Urothelium cell line (cell line): ENCODE results near the gene CD164L2.

Source experiments
- DNase-seq: peaks from one replicate; pipeline ENCODE4 v3.0.0; 2011; ENCODE audit warnings: low spot score, mixed read lengths
- FAIRE-seq: peaks from 2 replicates; lab custom pipeline; 2011; peaks lifted over from hg19 to GRCh38; lab: Jason Lieb, UNC

The CD164L2 gene

DNA sequence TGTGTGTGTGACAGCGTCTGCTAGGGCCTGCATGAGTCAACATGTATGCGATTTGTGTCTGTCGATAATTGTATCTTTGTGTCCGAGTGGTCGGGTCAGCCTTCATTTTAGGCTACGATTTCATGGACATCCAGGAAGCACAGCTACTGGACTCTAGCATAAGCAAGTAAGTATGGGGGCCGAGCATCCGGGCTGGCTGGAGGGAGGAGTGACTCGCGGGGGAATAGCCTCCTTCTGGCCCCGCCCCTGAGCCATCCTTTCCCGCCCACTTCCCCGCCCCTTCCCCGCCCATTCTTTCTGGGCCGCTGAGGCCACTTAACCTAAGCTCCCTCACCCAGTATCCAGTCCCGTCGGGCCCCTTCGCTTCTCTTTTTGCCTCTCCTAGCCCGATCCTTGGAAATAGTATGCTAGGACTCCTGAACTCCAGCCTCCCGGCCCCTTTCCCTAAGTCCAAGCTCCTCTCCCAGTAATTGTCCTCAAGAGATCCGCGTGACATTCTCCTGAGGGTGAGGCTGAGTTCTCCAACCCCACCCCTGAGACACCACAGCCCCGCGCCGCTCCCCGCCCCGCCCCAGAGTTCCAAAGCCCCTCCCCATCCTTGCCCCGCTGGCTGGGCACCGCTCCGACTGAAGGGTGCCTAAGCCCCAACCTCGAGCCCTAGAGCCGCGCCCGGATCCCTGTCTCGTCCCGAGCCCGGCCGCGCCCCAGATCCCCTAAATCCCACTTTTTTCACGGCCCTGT, 17.6 kb downstream of the CD164L2 start:
- FAIRE-seq (peak; percentile 48), DNase-seq (peak; percentile 92)

DNA sequence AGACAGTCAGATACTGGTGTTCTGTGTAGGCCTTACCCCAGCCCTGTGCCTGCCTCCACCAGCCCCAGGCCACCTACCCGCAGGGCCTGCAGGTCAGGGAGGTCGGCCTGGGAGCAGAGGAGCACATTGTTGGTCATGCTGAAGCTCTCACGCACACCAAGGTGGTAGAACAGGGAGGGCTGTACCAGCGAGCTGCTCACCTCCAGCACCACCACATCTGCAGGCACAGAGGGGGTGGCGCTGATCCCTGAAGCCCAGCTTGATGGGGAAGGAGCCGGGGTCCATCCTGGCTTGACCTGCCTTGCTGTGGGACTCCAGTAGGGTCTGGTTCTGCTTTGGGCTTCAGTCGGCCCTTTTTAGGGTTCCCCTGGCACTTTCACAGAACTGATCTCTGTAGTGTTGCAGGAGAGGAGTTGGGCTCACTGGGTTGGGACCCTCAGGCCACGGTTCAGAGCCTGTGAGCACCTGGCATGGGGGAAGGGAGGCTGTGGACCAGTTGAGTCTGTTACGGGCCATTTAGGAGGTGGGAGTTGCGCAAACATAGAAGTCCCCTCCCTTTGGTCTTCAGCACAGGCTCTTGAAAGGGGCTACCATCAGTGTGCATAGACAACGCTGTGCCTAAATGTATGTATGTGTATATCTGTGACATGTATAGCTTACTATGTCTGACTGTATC, 18.3 kb downstream of the CD164L2 start:
- FAIRE-seq: no peak
- no peak for DNase-seq

DNA sequence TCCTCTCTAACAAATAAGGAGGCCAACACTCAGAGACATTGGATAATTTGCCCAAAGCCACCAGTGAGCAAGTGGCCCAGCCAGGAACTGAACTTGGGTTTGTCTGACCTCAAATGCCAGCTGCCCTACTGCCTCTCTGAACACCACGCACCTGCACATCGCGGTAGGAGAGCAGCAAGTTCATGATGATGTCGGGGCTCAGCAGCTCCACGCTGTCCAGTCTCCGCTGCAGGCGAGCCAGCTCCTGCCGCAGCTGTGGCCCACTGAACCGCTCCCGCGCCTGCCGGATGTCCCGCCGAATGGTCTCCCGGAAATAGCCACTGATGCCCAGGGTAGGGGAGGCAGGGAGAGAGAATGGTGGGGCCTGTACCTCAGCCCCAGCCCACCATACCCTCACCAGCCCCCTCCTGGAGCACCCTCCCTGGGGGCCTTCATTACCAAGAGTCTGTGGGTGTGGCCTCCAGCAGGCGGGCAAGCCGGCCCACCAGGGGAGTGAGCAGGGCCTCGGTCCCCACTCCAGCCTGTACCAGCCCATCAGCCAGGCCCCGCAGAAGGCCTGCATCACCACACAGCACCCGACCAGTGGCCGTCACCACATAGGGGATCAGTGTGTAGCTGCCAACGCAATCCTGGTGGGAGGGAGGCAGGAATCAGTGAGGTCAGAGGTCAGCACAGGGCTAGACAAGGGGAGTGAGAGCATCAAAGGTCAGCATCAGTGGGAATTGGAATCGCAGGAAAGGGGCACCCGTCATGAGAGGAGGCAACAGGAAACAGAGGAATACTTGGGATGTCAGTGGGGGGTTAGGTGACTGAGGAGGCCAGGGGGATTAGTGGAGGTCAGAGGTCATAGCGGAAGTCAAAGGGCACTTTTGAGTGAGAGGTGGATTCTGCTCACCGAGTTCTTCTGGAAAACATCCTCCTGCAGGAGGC, 19.1 kb downstream of the CD164L2 start:
- no peak for DNase-seq
- FAIRE-seq: no peak

DNA sequence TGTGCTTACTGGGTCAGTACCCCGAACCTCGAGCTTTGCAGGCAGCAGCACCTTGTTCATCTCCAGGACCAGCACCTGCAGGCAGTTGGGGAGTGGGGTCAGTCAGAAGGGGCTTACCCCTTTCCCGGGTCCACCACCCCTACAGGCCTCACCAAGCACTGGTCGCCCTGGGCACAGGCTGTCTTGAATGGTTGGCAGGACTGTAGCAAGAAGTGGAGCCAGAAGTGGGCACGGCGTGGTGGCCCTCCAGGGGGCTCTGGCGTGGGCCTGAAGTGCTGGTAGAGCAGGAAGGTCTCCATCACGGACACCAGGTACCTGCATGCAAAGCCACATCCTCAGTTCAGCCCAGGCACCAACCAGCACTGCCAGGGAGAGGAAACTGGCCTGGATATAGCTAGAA, 21.6 kb downstream of the CD164L2 start:
- DNase-seq (no peak), FAIRE-seq (no peak)

DNA sequence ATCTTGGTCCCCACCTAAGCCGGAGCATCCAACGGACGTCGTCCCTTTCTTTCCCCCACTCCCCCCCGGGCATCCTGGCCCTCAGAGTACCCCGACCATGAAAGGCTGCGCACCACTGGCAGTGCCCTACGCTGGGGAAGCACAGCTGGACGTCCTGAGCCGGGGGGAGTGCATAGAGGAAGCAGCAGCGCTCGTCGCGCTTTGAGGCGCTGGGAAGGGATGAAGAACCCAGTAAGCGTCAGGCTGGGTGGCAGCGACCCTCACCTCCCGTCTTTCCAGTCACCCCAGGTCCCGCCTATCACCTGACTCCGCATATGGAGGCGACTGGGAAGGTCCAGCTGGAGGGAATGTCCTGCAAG, 22.1 kb downstream of the CD164L2 start:
- no peak for DNase-seq
- no peak for FAIRE-seq

DNA sequence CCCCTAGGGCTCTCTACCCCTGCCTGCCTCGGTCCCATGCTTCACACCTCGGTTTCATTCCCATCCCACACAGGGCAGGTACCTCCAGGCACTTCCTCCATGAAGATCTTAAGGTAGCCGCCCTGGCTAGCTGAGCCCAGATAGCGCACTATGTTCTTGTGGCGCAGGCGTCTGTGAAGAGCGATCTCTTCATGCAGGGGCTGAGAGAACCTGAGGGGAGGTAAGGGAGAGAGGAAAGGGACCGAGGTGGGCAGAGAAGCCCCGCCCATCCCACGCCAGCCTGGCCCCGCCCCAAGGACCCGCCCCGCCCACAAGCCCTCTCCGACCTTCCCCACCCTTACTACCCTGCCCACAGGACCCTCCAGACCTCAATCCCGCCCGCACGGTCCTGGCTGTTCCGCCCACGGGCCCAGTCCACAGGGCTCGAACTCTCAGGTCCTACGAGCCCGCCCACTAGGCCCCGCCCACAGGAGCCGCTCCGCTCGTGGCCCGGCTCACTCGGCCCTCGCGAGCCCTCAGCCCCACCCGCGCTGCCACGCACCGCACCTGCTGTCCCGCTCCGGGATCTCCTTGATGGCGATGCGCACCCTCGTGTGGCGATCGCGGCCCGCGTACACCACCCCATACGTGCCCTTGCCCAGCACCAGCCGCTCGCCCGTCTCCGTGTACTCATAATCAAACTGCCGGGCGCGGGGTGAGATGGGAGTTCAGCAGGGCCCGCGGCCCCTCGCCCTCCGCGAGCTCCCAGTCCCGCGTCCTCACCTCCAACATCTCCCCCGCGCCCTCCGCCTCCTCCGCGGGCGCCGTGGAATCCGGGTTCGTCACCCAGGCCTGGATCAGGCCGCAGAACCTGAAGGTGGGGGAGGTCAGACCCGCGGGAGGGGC, 22.7 kb downstream of the CD164L2 start:
- DNase-seq (no peak), FAIRE-seq (no peak)

DNA sequence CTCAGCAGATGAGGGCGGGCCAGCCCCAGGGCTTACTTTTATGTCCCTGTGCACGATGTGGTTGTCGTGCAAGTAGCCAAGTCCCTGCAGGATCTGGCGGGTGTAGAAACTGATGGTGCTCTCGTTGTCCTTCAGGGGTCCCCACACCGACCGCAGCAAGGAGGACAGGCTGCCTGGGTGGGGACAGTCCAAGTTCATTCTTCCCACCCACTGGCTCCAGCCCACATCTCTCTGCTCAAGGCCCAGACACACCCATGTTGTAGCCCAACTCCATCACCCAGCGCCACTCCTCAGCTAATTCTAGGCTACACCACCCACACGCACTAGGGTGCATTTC, 23.3 kb downstream of the CD164L2 start:
- no peak for DNase-seq
- FAIRE-seq: no peak

DNA sequence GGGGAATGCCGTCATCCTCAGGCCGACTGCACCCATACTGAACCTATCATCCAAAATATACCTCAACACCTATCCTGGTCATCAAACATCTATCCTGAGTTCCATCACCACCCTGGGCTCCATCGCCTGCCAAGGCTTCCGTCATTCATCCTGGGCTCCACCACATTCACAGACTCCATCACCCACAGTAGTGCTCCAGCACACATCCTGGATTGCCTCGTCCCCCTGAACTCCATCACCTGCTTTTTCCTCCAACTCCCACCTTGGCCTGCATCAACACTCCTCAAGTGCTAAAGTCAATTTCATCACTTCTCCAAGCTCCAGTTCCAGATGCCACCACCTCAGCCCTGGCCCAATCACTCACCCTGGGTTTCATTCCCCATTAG, 24.2 kb downstream of the CD164L2 start:
- DNase-seq (no peak), FAIRE-seq (no peak)

DNA sequence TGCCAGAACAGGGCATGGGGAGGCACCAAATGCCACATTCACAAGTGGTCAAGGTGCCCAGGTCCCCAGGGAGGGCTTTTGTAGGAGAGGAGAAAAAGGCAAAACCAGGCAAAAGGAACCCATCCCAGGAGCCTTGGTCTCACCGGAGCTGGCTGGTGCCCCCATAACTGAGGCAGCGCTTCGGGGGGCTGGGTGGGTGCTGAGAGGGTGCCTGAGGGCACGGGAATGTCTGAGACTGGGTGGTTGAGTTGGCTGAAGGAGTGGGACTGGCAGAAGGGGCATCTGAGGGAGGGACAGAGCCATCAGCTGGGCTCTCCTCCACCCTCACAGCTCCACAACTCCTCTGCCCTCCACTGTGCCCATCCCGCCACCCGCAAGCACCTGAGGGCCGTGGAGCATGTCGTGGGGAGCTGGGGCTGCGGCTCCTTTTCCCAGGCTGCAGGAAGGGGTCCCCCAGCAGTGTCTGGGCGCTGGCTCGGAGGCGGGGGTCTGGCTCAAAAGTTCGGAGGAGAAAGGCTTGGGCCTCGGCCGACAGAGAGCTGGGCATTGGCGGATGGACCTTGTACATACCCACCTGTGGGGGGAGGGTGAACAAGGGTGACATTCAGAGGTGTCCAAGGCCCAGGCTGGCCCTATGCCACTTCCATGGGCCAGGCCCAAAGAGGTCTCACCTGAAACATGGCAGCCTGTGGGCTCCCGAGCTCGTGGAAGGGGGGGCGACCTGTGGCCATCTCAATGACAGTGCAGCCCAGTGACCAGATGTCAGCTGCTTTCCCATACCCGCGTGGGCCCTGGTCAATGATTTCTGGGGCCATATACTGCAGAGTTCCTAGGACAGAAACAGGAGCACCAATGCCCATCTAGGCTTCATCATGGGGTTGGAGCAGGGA, 24.9 kb downstream of the CD164L2 start:
- DNase-seq (no peak), FAIRE-seq (no peak)

DNA sequence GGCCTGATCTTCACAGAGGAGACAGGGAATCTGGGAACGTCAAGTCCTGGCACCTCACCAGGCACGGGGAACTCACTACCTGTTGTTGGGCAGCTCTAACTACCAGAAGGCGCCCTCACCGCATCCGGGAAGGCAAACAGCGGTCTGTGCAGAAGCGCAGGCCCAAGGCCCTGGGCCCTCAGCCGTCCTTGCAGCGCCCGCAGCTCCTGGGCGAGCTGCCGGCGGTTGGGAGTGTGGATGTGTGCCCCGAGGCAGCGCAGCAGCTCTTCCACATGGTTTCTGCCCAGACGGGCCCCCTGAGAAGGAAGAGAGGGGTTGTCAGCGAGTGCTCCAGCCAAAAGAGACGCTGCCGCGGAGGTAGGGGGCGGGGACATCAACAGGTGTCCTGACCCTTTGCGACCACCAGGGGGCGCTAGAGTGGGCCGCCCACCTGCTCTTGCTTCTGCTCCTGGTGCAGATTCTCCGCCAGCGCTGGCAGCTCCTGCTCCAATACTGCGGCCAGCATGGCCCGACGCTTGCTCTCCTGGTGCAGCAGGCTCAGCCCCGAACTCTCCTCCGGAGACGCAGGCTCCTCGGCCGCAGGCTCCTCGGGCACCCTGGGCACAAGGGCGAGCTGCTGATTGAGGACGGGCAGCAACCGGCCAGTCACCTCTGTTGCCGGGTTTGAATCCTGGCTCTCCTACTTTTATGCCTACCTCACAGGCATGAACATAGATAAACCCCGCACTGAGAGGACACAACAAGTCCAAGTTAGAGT, 25.7 kb downstream of the CD164L2 start:
- FAIRE-seq: no peak
- peak; percentile 87 for DNase-seq

DNA sequence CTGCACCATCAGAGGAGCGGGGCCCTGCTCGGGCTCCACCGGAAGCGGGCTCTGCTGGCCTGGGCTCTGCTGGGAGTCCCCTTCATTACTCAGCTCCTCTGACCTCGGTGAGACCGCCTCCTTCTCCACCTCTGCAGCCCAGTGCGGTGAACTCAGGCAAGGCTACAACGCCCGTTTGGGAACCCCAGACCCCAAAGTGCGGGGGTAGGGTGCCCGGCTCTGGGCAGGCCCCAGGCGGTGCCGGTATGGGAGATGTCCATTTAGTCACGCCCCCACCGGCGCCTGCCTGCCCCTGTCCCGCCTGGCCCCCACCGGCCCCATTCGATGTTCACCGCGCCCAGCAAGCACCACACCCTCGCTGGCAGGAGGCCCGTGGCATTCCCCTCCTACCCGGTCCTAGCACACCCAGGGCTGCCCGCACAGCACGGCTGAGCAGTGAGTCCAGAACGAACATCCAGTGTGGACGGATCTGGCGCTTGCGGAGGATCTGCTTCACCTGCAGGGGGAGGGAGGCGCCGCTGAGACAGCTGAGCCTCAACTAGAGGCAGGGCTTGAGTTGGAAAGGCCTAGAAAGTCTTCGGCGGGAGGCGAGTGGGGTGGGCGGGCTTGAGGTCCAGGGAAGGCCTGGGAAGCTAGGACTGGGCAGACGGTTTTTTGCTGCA, 26.4 kb downstream of the CD164L2 start:
- no peak for FAIRE-seq
- DNase-seq: no peak

DNA sequence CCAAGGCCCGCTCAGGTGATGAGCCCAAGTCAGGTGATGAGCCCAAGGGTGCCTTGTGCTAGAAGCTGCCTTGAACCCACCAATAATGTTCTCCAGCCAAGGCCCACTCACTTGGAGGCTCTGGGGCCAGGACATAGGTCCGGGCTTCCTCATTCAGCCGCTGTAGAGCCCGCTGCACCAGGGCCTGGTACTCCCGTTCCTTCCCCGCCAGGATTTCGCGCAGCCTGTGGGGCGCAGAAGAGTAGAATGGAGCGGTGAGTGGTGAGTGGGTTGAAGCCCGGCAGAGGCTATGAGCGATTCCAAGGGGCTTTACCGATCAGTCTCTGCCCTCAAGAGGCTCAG, 26.9 kb downstream of the CD164L2 start:
- no peak for FAIRE-seq
- no peak for DNase-seq

DNA sequence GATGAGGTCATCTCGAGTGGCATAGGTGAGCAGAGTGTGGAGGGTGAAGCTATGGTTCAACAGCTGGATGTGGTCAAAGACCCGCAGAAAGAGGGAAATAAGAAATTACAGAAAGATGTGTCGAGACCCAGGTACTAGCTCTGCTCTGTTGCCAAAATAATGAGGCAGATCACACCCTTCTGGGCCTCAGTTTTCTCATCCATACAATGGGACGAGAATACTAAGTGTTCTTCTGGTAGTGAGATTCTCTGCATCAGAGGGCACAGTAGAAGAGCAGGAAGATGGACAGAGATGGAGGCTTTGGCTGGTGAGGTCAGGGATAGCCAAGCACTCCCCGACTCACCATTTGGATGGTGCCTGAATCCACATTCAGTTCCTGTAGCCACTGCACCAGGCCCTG, 27.4 kb downstream of the CD164L2 start:
- no peak for FAIRE-seq
- DNase-seq: no peak

DNA sequence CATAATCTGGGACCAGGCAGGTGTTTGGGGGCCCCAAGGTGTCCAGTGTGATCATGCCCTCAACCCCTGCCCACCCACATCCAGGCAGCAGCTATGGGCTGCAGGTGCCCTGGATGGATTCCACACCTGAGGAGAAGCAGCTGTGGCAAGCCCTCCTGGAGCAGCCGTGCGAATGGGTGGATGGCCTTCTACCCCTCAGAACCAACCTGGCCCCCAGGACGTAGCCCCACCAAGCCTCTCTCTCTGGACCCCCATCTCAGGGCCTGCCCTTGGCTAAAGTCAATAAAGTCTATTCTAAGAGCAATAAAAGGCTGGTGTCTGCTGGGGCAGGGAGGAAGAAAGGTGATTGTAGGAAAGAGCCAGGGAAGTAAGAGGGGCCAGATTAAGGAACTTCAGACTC, 29.5 kb downstream of the CD164L2 start:
- FAIRE-seq (no peak), DNase-seq (no peak)

DNA sequence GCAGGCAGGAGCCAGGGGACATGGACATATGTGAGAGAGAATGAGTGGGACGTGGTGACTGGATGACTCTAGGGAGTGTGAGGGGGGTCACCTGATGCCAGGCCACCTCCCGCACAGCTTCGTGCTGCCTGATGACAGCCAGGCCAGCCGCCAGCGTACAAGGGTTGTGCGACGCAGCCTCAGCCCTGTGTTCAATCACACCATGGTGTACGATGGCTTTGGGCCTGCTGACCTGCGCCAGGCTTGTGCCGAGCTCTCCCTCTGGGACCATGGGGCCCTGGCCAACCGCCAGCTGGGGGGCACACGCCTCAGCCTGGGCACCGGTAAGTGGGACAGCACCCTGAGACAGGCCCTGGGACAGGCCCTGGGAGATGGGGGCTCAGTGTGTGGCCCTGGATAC, 30.0 kb downstream of the CD164L2 start:
- DNase-seq (no peak), FAIRE-seq (no peak)

DNA sequence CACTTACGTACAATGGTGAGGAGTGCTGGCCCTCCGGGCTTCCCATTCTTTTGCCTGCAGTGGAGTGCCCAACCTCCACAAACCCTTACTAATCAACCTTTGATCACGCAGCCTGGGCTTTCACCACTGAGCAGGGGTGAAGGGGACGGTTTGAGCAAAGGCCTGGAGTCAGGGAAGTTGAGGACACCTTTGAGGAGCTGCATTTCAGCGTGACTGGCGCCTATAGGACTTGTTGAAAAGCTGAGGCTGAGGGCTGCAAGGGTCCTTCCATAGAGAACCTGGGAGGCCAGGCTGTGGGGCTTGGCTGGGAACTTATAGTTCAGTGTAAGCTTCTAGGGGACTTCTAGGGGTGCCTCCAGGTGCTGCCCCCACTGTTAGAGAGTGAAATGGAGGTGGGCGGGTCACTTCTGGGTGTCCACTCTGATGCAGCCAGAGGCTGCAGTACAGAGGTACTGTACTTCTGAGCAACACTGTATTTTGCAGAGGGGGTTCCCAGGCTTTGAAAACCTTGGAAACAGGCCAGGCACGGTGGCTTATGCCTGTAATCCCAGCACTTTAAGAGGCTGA, 31.5 kb downstream of the CD164L2 start:
- no peak for FAIRE-seq
- no peak for DNase-seq

DNA sequence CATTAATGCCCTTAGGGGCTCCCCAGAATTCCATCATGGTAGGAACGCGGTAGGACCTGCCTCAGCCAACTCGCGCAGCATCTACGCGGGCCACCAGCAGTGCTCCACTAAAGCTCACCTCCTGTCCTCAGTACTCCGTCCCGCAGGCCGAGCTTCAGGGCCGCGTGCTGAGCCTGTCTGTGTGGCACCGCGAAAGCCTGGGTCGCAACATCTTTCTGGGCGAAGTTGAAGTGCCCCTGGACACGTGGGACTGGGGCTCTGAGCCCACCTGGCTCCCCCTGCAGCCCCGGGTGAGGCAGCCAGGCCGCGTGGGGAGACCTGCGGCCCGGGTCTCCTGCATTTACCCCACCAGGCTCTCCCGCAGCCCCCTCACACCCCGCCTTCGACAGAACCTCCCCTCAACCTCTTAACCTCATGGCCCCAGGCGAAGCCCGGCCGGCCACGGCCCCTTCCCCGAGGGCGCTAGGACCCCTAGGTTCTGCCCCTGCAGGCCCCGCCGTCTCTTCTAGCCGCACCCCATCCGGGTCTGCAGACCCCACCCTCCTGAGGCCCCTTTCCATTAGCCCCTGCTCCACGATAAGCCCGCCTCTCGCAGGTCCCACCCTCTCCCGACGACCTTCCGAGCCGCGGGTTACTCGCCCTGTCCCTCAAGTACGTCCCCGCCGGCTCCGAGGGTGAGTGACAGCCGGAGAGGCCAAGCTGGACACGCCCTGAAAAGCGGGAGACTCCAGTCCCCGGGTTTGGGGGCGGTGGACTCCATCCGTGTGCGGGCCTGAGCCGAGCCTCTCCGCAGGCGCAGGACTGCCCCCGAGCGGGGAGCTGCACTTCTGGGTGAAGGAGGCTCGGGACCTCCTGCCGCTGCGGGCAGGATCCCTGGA, 32.2 kb downstream of the CD164L2 start:
- no peak for FAIRE-seq
- DNase-seq: no peak
